Measurements from ENCODE around the gene ABCD2. TPM values are rescaled to one million over a fixed set of nuclear protein-coding genes. Genes with fewer than 3 reads are reported as not detected.
"Not testable (repeated sequence)": the region's sequence is repeated elsewhere in the genome, so short reads cannot be mapped to it uniquely, and the experiment has no call there.

The ABCD2 gene
- total and polyA plus RNA-seq, 7 donors: 0.04 to 0.34 (median 0.21) TPM

DNA sequence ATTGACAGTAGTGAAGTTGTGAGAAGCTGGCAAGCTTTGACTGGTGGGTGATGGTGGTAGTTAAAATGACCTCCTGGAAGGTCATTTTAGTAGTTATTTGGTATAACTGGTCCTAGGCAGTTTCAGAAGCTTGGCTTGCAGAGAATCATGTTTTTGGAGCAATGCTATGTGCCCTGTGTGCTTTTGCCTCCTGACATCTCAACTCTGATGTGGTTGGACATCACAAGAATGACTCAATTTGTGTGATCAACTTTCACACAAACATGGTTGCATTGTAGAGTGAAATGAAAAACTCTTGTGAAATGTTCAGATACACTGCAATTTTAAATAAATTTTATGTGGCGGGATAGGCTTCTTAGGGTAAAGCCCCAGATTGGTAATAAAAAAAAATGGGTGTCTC, 8.3 kb upstream of the ABCD2 start:
- no peak for DNase-seq
- no peak for TF ChIP-seq CTCF (IDR thresholded peaks at IDR 0.05)
- no peak overlapping the region for H3K27ac ChIP-seq
- no peaks in the 10 kb centered on the region for H3K36me3 ChIP-seq (ENCODE audit: insufficient read depth in 1 of 2, low read depth in 1 of 2)
- 88 to 94% (median 91%) methylated on average over 1 of the region's 1 CpG for WGBS, 3 donors
- no peak for ATAC-seq
- no peaks in the 10 kb centered on the region for H3K27me3 ChIP-seq (ENCODE audit: insufficient read depth in 3 of 3, low read length in 2 of 3)
- intact Hi-C loops (cut with DNase I): loop anchor here in 1 of 2 donors (10.0 kb wide), 1 partner anchor 823 kb away; no protein-coding TSS in a partner anchor
- H3K4me3 ChIP-seq: no peak overlapping the region
- no peaks in the 10 kb centered on the region for H3K9me3 ChIP-seq
- no peaks in the 10 kb centered on the region for H3K4me1 ChIP-seq

DNA sequence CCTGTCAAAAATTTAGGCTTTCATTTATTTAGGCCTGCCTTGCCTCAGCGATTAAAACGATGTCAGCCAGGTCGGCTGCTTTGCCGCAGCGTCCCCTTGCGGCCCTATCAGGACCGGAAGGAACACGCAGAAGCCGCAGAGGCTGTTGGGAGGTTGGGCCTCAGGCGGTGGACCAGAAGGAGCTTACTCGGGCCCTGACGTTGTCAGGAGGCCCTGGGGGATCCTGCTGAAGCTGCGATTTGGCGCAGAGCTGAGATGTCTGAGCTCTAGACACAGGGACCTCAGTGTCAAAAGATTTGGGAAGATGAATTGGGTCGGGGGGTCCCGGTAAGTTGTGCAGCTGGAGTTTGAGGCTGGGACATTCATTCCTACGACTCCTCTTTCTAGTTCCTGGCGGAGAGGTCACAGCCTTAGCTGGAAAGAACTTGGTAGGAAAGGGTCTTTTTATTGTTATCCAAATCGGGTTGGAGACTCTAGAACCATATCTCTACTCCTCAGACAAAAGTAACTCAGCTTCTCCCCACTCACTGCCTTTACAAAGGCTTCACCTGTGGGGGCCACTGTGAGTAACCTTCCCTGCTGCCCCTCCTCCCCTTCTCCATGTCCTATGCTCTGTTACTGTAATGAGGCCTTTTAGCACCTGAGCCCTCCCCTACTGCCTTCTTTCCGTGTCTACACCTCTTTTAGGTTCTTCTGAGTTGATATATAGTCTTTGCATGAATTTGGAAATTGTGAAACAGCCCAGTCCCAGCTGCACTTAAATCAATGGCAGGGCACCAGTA, 6.6 kb upstream of the ABCD2 start:
- H3K27me3 ChIP-seq (ENCODE audit: insufficient read depth in 3 of 3, low read length in 2 of 3): no peaks in the 10 kb centered on the region
- ATAC-seq: no peak
- DNase-seq: no peak
- no peak for TF ChIP-seq CTCF (IDR thresholded peaks at IDR 0.05)
- no peaks in the 10 kb centered on the region for H3K36me3 ChIP-seq (ENCODE audit: insufficient read depth in 1 of 2, low read depth in 1 of 2)
- no peak overlapping the region for H3K27ac ChIP-seq
- no peak overlapping the region for H3K4me3 ChIP-seq
- no peaks in the 10 kb centered on the region for H3K9me3 ChIP-seq
- WGBS, 3 donors: 78 to 84% (median 79%) methylated on average over 20 of the region's 20 CpGs
- intact Hi-C loops (cut with DNase I): loop anchor here in 1 of 2 donors (10.0 kb wide), 1 partner anchor 821 kb away; no protein-coding TSS in a partner anchor
- H3K4me1 ChIP-seq: no peaks in the 10 kb centered on the region

DNA sequence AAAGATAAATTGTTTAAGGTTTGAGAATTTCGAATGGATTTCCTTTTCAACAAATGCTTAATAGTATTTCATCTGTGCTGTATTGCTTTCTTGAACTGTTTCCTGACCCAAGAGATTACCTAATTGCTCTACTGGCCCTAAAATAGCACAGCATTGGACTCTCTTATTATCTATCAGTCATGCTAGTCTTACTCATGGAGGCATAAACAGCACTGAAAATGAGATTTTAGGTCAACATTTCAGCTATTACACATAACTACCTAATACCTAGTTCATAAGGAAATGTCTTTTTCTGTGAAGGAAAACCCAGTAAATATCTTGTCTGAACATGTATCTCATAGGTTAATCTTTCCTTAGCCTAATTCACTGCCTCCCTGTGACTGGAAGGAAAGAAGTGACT, 4.3 kb upstream of the ABCD2 start:
- ATAC-seq (no peak), DNase-seq (no peak)
- WGBS, 3 donors: 69 to 77% (median 69%) methylated on average over 1 of the region's 1 CpG
- intact Hi-C loops (cut with DNase I): loop anchor here in 1 of 2 donors (10.0 kb wide), 1 partner anchor 819 kb away; no protein-coding TSS in a partner anchor
- Histone ChIP-seq H3K36me3 (ENCODE audit: insufficient read depth in 1 of 2, low read depth in 1 of 2) (no peaks in the 10 kb centered on the region), H3K9me3 (no peaks in the 10 kb centered on the region), H3K4me3 (no peak overlapping the region), H3K4me1 (peaks cover under 1% of the 10 kb centered on the region), H3K27me3 (ENCODE audit: insufficient read depth in 3 of 3, low read length in 2 of 3) (no peaks in the 10 kb centered on the region), H3K27ac (no peak overlapping the region)
- TF ChIP-seq CTCF (IDR thresholded peaks at IDR 0.05): no peak

DNA sequence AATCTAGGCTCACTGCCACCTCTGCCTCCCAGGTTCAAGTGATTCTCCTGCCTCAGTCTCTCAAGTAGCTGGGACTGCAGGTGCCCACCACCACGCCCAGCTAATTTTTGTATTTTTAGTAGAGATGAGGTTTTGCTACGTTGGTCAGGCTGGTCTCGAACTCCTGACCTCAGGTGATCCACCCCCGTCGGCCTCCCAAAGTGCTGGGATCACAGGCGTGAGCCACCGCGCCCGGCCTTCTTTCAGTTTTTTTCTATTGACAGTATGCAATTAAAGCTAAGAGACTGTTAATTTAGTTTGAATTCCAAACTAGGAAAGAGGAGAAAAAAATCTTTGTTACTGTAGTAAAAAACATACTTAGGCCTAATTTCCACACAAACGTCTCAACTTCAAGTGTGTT, 3.6 kb upstream of the ABCD2 start:
- H3K4me3 ChIP-seq; ATAC-seq; DNase-seq; H3K9me3 ChIP-seq; H3K36me3 ChIP-seq (ENCODE audit: insufficient read depth in 1 of 2, low read depth in 1 of 2); H3K4me1 ChIP-seq; H3K27ac ChIP-seq; H3K27me3 ChIP-seq (ENCODE audit: insufficient read depth in 3 of 3, low read length in 2 of 3): not testable (repeated sequence)
- intact Hi-C loops (cut with DNase I): loop anchor here in 1 of 2 donors (10.0 kb wide), 1 partner anchor 818 kb away; no protein-coding TSS in a partner anchor
- WGBS, 3 donors: 93 to 96% (median 93%) methylated on average over 10 of the region's 10 CpGs

DNA sequence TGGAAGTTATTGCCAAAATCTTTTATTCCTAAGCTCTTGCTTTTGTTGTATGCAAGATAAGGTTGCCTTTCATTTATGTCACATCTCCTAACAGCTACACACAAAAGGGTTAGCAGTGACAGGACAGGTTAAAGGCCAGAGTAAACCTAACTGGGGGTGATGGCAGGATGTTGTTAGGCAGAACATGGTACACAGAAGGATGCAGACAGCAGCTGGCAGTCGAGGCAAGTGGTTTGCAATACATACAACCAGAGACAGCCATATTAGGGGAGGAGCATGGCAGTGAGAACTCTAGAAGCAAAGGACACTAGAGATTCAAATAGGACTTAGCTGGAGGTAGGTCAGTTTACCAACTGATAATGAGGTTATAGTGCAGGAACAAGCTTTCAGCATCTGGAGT, 2.7 kb upstream of the ABCD2 start:
- H3K4me1 ChIP-seq: peaks cover 5% of the 10 kb centered on the region
- H3K4me3 ChIP-seq: no peak overlapping the region
- no peak for ATAC-seq
- no peaks in the 10 kb centered on the region for H3K9me3 ChIP-seq
- WGBS, 3 donors: 31 to 53% (median 45%) methylated on average over 1 of the region's 1 CpG
- no peaks in the 10 kb centered on the region for H3K27me3 ChIP-seq (ENCODE audit: insufficient read depth in 3 of 3, low read length in 2 of 3)
- intact Hi-C loops (cut with DNase I): loop anchor here in 1 of 2 donors (10.0 kb wide), 1 partner anchor 818 kb away; no protein-coding TSS in a partner anchor
- DNase-seq: no peak
- no peak overlapping the region for H3K27ac ChIP-seq
- H3K36me3 ChIP-seq (ENCODE audit: insufficient read depth in 1 of 2, low read depth in 1 of 2): no peaks in the 10 kb centered on the region
- no peak for TF ChIP-seq CTCF (IDR thresholded peaks at IDR 0.05)

All from psoas muscle (tissue), 8 donors.